GM19025 (cell line): Measurements from ENCODE around the gene HDAC4.

ENCODE experiments used
- ATAC-seq: cut with Tn5 transposase; IDR thresholded peaks from one replicate; pipeline ENCODE4 v1.9.1; 2021; ENCODE audit warnings: mild to moderate bottlenecking, low read depth, moderate library complexity; ENCODE audit not compliant: unreplicated experiment

HDAC4 gene

DNA sequence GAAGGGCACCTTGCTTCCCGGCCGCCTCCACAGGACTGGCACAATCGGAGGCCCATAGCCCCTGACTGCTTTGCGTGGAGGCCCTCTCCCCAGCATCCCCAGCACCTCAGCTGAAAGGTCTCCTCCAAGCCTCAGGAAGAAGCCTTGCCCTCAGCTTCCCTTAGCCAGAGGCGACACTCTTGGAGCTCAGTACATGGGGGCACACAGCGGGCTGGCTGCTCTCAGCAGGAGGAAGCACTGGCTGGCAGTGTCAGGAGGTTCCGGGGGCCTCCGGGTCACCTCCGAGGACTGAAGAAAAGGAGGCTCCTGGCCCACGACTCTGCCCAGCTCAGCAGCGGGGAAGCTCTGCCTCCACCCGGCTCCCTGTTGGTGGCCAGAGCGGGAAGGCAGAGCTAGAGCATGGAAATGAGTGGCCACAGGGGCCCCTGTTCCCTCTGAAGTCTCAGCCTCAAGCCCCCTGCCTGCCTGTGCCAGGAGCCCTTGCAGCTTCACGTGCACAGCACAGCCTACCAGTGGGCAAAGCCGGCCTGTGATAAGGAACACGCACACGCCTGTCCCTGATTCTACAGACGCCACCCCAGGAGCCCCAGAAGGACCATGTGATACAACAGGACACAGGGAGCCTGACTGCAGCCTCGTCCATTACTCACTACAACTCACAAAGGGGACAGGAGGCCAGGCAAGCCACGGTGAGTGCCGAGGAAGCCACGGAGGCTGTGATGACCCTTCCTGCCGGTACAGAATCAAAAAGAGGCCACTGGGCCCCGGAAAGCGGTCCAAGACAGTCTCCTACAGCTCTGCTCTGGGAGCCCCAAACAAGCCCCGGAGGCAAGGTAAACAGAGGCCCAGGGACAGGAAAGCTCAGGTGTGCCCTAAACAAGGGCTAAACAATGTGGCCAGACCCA lies 15.5 kb downstream of the HDAC4 start:
- no peak for ATAC-seq

DNA sequence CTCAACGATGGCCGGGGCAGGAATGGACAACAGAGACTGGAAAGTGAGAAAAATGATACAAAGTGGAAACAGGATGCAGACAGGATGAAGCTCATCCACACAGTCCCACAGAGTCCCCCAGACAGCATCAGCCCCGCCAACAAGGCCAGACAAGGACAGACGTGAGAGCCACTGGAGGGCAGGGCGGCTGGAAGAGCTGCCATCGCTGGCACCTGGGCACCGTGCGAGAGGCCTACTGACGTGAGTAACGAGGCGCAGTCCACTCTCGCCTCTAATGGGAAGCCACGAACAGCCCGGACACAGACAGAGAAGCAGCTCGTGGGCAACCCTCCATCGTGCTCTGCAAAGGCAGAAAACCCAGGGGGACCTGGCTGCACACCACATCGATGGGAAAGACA lies 17.1 kb downstream of the HDAC4 start:
- ATAC-seq, result no peak

DNA sequence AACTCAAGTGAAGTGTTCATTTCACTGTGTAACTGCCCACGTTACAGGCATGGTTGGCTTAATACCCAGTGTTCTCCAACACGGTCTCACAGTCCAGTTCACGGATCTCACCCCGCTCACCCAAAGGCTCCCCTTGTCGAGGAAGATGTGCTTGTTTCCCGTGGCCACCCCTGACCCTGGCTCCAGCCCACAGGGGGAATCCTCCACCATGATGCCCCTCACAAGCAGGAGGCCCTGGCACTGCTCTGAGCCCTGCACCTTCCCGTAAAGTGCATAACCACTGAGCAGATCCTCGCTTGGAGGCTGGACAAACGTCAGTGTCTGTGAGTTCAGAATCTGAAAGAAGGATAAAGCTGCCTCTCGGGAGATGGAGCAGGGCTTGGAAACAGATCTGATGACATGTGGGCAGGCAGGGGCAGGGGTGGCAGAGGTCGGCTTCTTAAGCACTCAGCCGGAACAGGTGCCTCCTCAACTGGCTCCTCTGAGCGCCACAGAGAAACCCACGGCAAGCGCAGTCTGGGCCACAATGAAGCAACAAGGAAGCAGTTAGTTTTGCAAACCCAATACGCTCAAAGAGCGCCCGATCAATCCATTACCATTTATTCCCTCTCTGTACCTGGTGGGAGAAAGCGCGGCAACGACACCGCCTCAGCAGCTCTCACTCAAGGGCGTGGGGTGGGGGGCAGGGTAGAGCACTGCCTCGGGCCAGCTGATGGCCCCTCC lies 17.6 kb downstream of the HDAC4 start:
- ATAC-seq, result no peak

DNA sequence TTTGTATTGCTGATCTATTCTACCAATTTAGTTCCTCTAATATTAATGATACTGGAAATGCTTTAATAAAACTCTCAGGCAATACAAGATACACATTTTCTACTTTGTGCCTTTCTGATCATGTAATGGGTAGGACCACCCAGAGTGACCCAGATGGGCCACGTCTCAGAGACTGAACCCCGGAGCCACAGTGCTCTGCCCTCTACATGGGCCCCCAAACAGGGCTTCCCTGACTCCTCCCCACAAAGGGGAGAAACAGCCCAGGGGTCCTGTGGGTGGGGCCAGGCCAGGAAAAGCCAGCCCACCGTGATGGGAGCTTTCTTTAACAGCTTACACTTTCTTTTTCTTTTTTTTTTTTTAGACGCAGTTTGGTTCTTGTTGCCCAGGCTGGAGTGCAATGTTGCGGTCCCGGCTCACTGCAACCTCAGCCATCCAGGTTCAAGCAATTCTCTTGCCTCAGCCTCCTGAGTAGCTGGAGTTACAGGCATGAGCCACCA lies 18.4 kb downstream of the HDAC4 start:
- ATAC-seq, result no peak

DNA sequence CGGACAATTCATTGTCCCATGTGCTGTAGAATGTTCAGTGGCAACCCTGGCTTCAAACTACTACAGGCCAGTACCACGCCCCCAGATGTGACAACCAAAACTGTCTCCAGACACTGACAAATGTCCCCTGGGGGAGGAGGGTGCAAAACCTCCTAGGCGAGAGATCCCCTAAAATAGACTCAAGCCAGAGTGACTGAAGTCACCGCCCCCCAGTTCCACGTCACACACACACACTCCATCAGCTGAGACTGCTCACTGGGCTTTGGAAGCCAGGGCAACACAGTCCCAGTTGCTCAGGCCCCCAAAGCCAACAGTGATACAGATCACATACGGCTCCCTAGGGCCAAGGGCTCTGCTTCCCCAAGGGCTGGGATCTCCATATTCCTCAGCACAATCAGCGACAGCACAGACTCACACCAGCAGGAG lies 19.1 kb downstream of the HDAC4 start:
- no peak for ATAC-seq

DNA sequence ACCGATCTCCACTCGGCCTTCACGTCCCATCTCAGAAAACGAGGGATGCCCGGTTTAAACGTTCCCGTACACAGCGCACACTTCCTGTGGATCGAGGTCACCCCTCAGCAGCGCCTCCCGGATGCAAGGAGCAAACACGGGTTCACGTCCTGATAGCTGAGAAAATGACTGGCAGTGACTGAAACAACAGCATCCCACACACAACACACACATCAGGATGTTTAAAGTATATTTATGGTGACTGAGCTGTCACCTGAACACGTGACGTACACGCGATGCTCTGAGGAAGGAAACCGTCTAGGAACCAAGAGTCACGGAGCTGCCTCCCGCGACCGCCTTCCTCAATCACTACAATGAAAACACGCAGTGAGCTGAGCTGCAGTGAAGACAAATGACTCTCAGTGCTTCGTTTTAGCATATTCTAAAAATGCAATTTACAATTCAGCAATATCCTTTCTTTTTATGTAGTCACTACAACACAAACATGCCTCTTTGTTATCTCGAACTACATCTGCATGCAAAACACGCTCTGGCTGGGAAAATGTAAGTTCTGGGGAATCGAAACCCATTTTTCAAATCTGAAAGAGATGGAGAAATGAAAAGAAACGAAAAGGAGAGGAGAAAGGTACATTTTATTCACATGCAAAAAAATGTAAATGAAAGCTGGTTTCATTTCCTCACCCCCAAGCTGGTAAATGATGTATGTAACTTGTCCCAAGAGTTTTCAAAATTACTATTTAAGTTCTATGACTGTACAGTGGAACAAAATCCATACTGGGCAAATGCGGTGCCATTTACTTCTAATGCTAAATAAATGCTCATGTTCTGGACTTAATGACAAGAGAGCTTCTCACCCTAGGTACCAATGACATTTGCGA lies 19.8 kb downstream of the HDAC4 start:
- ATAC-seq, result no peak

DNA sequence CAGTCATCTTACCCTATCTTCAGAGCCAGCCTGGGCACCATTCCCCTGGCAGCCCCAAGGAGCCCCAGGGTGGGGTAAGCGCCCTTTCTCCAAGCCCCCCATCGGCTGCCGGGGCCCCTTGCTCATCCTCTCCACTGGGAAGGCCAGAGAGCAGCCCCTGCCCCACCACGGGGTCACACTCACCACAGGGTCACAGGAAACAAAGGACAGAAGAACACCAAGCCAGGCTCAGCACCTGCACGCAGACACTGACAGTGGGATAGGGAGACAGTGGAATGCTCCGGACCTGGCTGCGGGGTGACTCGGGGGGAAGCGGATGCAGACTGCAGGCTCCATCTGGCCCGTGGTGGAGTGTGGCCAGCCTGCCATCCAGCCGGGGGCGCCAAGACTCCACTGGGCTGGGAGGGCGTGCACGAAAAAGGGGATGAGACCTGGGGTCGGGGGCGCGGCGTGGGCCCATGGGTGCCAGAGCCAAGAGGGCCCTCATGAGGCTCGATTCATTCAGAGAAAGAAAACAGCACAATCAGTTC lies 21.1 kb downstream of the HDAC4 start:
- ATAC-seq, result no peak

DNA sequence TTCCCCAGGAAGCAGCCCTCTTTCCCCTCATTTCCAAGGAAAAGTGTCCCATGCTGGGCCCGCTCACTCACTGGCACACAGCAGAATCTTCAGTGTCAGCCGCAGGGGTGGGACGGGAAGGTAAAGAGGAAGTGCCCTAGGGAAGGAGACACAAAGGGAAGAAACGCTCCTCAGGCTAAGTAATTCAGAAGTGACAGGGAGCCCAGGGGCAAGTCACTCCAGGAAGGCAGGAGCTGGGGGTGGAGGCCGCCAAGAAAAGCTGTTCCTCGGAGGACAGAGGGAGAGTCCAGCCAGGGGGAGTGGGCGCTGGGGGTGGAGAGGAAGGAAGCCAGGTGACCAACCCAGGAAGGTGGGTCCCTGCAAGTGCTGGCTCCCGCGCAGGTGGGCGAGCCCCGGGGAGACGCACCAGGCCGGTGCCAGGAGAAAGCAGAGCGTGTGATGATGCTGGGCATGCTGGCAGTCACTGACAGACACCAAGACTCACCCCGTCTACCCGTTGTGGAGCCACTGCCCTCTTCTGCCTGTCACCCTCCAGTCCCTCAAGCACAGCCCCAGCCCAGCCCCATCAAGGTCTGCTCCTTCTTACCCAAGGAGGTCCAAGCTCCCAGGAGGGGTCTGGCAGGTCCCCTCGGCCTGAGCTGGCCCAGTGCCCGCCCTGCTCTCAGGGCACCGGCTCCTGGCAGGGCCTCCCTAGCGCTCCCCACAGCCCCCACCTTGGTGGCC lies 21.7 kb downstream of the HDAC4 start:
- ATAC-seq, result no peak

DNA sequence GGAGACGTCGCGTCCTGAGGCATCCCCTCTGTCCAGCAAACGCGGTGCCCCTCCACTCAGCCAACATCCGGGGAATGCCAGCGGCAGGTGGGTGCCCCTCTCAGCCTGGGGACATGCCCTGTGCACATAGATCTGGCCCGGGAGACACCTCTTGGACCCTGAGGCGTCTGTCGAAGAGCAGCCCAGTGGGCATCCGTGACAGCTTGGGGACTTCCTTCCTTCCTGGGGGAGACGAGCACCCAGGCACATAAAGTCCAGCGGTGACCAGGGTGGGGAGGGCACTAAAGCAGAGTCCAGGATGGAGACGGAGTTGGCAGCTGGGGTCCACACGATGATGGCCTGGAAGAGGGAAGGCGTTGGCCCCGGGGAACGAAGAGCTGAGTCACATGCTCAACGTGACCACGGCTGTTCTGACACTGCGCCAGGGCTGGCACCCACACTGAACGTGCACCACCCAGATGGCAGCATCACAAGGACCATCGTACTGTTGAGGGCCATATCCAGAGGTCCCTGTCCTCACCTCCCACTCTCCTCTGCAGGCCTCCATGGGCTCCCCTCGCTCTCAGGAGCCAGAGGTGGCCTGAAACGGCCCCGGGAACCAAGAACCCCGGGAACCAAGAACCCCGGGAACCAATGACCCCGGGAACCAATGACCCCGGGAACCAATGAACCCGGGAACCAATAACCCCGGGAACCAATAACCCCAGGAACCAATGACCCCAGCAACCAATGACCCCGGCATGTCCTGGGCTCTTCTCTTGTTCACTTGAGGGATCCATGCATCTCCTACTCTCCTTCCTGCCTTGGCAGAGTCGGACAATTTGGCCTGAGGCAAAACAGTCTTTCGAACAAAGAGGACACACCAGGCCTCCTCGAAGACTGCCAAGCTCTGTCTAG lies 22.6 kb downstream of the HDAC4 start:
- ATAC-seq, result no peak

DNA sequence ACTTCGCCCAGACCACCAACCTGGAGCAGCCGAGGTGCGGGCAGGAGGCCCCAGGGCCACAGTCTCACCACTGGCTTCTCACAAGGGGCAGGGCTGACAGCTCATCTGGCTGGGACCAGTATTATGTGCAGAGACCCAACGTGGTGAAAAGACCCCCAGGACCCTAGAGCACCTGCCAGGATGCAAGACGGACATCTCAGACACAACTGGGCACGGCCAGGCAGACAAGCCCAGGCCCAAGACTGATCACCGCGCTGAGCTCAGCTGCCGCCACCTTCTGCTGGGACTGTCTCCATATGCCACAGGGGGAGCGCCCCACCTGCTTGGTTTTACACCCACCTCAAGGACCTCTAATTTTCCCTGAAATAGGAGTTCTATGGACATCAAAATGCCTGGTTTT lies 23.2 kb downstream of the HDAC4 start:
- ATAC-seq, result no peak

DNA sequence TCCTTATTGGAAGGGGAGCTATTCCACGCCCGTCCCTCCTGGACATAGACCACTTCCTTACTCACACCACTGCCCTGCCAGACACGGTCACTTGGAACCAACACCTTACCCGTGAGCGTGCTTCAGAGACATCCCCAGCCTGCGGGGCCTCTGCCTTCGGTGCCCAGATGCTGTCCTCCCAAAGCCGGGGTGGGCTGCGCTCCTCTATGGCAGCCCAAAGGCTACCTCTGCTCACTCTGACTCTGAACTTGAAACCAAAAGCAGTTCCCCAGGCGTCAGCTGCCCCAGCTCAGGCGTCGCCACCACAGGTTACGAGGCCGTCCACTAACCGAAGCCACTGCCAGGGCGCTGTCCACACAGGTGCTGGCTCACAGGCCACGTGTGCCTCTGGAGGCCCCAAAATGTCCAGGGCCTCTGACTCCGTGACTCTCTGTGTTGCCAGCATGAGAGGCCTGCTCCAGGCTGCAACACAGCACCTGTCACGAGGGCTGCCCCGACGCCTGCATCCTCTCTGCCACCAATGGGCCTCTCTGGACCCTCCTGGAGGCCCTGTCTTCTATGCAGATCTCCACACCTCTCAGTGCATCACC lies 23.8 kb downstream of the HDAC4 start:
- no peak for ATAC-seq

DNA sequence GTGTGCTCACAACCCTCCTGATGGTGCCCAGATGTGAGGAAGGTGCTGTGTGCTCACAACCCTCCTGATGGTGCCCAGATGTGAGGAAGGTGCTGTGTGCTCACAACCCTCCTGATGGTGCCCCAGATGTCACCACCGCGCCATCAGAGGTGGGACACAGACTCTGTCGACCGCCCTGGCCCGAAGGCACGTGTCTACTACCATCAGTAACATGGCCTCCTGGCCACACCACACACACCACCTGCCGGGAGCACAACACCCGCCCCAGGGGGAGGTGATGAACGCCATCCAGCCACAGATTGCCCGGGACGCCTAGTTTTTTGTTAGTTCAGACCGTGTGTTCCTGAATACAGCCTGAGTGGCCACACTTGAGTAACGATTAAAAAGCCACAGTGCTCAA lies 24.5 kb downstream of the HDAC4 start:
- ATAC-seq, result no peak

DNA sequence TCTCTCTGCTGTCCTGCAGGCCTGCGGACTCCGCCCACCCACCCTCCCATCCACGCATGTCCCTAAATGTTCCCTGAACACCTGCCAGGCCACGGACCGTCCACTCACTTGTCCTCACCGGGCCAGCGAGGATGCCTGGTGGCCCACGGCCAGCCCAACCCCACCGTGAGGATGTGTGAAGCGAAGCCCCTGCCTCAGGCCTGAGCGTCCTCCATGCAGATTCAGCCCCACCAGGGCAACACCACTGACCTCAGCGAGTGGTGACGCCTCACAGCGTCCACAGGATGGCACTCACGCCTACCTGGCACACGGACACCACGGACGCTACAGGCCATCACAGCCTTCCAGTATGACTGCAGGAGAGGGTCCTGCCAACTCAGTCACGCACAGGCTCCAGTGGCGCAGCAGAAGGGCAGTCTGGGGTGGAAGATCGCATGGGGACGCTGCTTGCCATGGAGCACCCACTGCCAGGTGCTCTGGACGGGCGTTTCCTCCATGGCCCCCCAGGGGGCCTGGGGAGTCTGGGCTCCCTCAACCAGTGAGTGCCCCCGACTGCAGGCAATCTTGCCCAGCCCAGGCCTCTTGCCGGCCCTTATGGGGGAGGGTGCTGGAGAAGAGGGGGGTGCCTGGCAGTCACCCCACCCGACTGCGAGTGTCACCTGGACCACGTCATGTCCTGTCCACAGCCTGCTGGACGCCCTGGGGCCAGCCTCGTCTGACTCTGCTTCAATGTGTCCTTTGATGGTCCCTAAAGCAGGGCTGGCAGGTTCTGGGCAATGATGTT lies 25.4 kb downstream of the HDAC4 start:
- ATAC-seq, result no peak

DNA sequence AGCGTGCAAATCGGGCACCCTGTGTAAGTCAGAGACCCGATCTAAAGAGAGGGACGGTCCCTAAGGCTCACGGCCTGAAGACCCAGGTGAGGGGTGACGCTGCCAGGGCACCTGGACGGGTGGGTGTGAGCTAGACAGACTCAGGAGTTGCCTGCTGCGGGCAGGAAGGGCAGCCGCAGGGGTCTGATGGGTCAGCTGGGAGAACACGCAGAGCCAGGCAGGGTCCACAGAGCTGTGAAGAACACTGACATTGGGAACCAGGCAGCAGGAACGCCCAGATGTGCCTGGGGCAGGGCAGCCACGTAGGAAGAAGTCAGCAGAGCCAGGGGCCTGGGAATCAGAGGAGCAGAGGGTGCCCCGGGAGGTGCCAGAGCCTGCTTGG lies 25.9 kb downstream of the HDAC4 start:
- ATAC-seq, result no peak

DNA sequence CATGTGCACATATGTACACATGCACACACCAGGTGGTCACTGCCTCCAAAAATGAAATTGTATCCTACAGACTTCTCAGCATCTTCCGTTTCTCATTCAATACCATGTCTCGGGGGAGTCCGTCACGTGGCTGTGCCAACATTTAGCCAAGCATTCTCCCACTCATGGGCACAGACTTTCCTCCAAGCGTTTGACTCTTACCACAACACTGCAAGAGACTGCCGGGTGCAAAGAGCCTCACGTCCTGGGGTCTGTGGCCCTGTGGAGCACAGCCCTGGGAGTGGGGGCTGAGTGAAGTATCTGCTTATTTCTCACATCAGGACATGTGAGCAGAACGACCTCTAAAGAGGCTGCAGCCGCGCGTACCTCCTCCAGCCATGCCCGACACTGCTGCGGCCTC lies 28.0 kb downstream of the HDAC4 start:
- no peak for ATAC-seq

DNA sequence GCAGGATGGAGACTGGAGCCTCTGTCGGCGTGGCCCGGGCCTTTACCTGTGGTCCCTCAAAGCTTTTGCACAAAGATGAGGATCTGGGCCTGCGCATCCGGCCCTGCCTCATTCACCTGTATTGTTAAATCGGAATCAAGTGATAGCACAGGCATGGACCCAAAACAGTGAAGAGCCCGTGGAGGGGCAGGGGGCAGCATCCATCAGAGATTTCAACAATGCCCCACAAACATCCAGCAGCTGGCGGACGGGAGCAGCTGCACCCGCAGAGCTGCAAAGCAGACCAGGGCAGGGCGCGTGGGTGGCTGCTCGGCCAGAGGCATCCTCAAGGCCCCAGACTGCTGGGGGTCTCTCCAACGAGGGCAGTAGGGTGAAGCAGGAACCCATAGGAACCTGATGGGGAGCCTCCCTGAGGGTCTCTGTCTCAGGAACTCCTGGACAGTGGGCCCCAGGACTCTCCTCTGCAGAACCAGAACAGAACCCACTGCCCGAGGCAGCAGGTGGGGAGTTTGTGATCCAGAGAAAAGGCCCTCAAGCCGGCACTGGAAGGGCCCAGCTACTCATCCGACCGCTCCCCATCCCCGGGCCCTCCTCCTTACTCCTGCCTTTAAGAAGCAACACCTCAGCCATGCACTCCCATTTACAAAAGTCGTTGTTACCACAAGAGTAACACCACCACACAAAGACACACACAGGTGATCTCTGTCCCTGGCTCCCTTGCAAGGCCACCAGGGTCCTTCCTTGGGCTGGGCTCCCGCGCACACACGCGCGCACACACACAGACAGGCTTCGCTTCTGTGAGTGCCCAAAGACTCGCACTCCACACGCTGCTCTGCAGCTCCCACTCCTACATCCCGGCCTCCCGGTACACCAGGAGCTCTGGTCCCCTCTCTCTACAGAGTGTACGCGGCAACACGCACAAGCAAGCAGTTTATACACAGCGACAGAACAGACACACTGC lies 28.8 kb downstream of the HDAC4 start:
- ATAC-seq, result no peak
